Neural cell (in vitro differentiated cells): ENCODE measurements around the gene RERE. TPM values are rescaled to one million over a fixed set of nuclear protein-coding genes. Genes with fewer than 3 reads are reported as not detected.
"Not testable (repeated sequence)": the region's sequence is repeated elsewhere in the genome, so short reads cannot be mapped to it uniquely, and the experiment has no call there.

Experiments
- H2AFZ ChIP-seq: fragments of 200-600, 300-800 bp; sonication (generic), shearing (Covaris generic); 2 replicates; pipeline ENCODE4 v1.6.0; 2014; ENCODE audit warnings: low read depth, mild to moderate bottlenecking, antibody characterized with exemption, low read length, moderate library complexity
- H3F3A ChIP-seq: fragments of 200-600 bp; shearing (Covaris generic); 2 replicates; pipeline ENCODE4 v1.6.1; 2016; ENCODE audit warnings: mild to moderate bottlenecking, moderate library complexity, mixed read lengths, antibody characterized with exemption, low read length; ENCODE audit not compliant: insufficient read depth, poor library complexity, severe bottlenecking
- H3K27ac ChIP-seq: fragments of 200-600, 300-800 bp; sonication (generic), shearing (Covaris generic); 2 replicates; pipeline ENCODE4 v1.5.1; 2014; ENCODE audit warnings: mild to moderate bottlenecking, low read length, moderate library complexity
- H3K27me3 ChIP-seq: fragments of 300-800, 200-600 bp; sonication (generic), shearing (Covaris generic); 2 replicates; pipeline ENCODE4 v1.6.0; 2014; ENCODE audit warnings: mild to moderate bottlenecking, low read depth, low read length, moderate library complexity; ENCODE audit not compliant: insufficient read depth
- H3K36me3 ChIP-seq: fragments of 300-800, 200-600 bp; sonication (generic), shearing (Covaris generic); 2 replicates; pipeline ENCODE4 v1.5.1; 2014; ENCODE audit warnings: mild to moderate bottlenecking, antibody characterized with exemption, low read length, moderate library complexity; ENCODE audit not compliant: insufficient read depth
- H3K4me2 ChIP-seq: fragments of 300-800, 200-600 bp; sonication (generic), shearing (Covaris generic); 2 replicates; pipeline ENCODE4 v1.6.0; 2014; ENCODE audit warnings: mild to moderate bottlenecking, low read length
- H3K4me3 ChIP-seq: fragments of 300-800, 200-600 bp; sonication (generic), shearing (Covaris generic); 2 replicates; pipeline ENCODE4 v1.5.1; 2014; ENCODE audit warnings: mild to moderate bottlenecking, low read length, moderate library complexity
- H3K79me2 ChIP-seq: fragments of 200-600 bp; shearing (Covaris generic); replicated peaks from 2 replicates; pipeline ENCODE4 v1.6.0; 2014; ENCODE audit warnings: mild to moderate bottlenecking, low read length, moderate library complexity; ENCODE audit not compliant: insufficient read depth
- H3K9ac ChIP-seq: fragments of 300-800, 200-600 bp; sonication (generic), shearing (Covaris generic); 2 replicates; pipeline ENCODE4 v1.6.1; 2016; ENCODE audit warnings: mild to moderate bottlenecking, low read length, mixed read lengths
- H3K9me2 ChIP-seq: fragments of 200-600 bp; shearing (Covaris generic); 2 replicates; pipeline ENCODE4 v1.6.1; 2016; ENCODE audit warnings: mild to moderate bottlenecking, low read length, mixed read lengths; ENCODE audit not compliant: insufficient read depth
- H3K9me3 ChIP-seq: fragments of 200-600, 300-800 bp; sonication (generic), shearing (Covaris generic); 2 replicates; pipeline ENCODE4 v1.6.1; 2016; ENCODE audit warnings: mild to moderate bottlenecking, mixed run types, low read length, moderate library complexity, mixed read lengths
- H4K20me1 ChIP-seq: fragments of 200-600 bp; shearing (Covaris generic); 2 replicates; pipeline ENCODE4 v1.6.1; 2016; ENCODE audit warnings: mild to moderate bottlenecking, mixed run types; ENCODE audit not compliant: insufficient read depth
- EP300 ChIP-seq: fragments of 450-650 bp; conservative IDR thresholded peaks from 2 replicates; pipeline ENCODE4 v1.6.1; 2014; ENCODE audit warnings: antibody characterized with exemption, mild to moderate bottlenecking, moderate library complexity; ENCODE audit not compliant: poor library complexity, severe bottlenecking
- EZH2 ChIP-seq: fragments of 200-600, 300-800 bp; shearing (Covaris generic), sonication (generic); IDR thresholded peaks from 2 replicates; pipeline ENCODE4 v1.6.1; 2014; ENCODE audit warnings: antibody characterized with exemption, low read length, borderline replicate concordance, mild to moderate bottlenecking; ENCODE audit not compliant: insufficient read depth, poor library complexity, severe bottlenecking
- MXI1 ChIP-seq: fragments of 450-650 bp; conservative IDR thresholded peaks from 2 replicates; pipeline ENCODE4 v1.6.1; 2014; ENCODE audit warnings: antibody characterized with exemption, mild to moderate bottlenecking; ENCODE audit not compliant: poor library complexity, severe bottlenecking
- POLR2AphosphoS5 ChIP-seq: IDR thresholded peaks from 2 replicates; pipeline ENCODE4 v1.6.1; 2012
- RAD21 ChIP-seq: fragments of 450-650 bp; conservative IDR thresholded peaks from 2 replicates; pipeline ENCODE4 v1.6.1; 2014; ENCODE audit warnings: antibody characterized with exemption, mild to moderate bottlenecking, moderate library complexity
- SMC3 ChIP-seq: fragments of 450-650 bp; conservative IDR thresholded peaks from 2 replicates; pipeline ENCODE4 v1.6.1; 2014; ENCODE audit warnings: antibody characterized with exemption, mild to moderate bottlenecking, moderate library complexity; ENCODE audit not compliant: poor library complexity
- TAF1 ChIP-seq: IDR thresholded peaks from 2 replicates; pipeline ENCODE4 v1.6.1; 2012; ENCODE audit warnings: low read depth
- polyA plus RNA-seq: library from polyadenylated mRNA; depleted of rRNA; stranded (reverse); fragments of >200 nt; gene quantifications from 2 replicates; pipeline ENCODE4 v1.2.3, GENCODE V29; 2014
- TF ChIP-seq, protein P1 (sequence below): fragments of 450-650 bp; IDR thresholded peaks from 2 replicates; pipeline ENCODE4 v1.5.1; 2014; ENCODE audit warnings: antibody characterized with exemption, mild to moderate bottlenecking, moderate library complexity; ENCODE audit not compliant: poor library complexity, severe bottlenecking
- TF ChIP-seq, protein P2 (sequence below): IDR thresholded peaks from 2 replicates; pipeline ENCODE4 v1.6.1; 2012; ENCODE audit warnings: borderline replicate concordance

The RERE gene
- polyA plus RNA-seq, 1 donor from 2014 or later, result 21.0 TPM

DNA sequence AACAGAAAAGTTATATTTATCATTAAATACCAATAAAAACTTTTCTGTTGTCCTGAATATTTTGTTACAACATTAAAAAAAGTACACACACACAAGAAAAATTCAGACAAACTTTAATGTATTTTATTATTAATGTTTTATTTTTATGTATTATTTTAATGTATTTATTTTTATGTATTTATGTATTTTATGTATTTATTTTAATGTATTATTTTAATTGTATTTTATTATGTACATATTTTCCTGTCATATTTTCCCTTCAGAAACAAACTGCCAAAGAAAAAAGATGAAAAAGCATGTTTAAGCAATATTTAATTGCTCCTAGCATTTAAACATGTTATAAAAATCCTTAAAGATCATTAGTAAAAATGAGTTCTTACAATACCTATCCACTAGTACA is 222.1 kb downstream of the RERE start:
- H3K4me2 ChIP-seq, result no peak overlapping the region

DNA sequence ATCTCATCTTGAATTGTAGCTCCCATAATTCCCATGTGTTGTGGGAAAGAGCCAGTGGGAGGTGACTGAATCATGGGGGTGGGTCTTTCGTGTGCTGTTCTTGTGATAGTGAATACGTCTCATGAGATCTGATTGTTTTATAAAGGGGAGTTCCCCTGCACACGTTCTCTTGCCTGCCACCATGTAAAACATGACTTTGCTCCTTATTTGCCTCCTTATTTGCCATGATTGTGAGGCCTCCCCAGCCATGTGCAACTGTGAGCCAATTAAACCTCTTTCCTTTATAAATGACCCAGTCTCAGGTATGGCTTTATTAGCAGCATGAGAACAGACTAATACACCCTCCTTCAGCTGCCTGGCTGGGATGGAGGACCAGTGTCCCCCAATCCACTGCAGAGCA is 224.1 kb downstream of the RERE start:
- Histone ChIP-seq H3K79me2 (peaks cover 67% of the 10 kb centered on the region), H4K20me1 (peaks cover 15% of the 10 kb centered on the region)
- not testable (repeated sequence) for H3F3A ChIP-seq, H3K4me2 ChIP-seq, H3K27ac ChIP-seq, H3K9ac ChIP-seq, H3K9me2 ChIP-seq, H3K4me3 ChIP-seq, H3K9me3 ChIP-seq, H2AFZ ChIP-seq, H3K36me3 ChIP-seq, H3K27me3 ChIP-seq

More for the DNA sequence above, 222.1 kb downstream of the RERE start:
- Histone ChIP-seq H3K9me3 (no peaks in the 10 kb centered on the region), H3K9ac (no peak overlapping the region), H3K4me3 (no peak overlapping the region), H3K9me2 (no peaks in the 10 kb centered on the region), H3F3A (no peaks in the 10 kb centered on the region), H3K79me2 (peaks cover 76% of the 10 kb centered on the region), H2AFZ (no peak overlapping the region), H4K20me1 (peaks cover 12% of the 10 kb centered on the region), H3K27me3 (no peaks in the 10 kb centered on the region), H3K27ac (no peak overlapping the region), H3K36me3 (no peaks in the 10 kb centered on the region)
- TF ChIP-seq, protein P1, sequence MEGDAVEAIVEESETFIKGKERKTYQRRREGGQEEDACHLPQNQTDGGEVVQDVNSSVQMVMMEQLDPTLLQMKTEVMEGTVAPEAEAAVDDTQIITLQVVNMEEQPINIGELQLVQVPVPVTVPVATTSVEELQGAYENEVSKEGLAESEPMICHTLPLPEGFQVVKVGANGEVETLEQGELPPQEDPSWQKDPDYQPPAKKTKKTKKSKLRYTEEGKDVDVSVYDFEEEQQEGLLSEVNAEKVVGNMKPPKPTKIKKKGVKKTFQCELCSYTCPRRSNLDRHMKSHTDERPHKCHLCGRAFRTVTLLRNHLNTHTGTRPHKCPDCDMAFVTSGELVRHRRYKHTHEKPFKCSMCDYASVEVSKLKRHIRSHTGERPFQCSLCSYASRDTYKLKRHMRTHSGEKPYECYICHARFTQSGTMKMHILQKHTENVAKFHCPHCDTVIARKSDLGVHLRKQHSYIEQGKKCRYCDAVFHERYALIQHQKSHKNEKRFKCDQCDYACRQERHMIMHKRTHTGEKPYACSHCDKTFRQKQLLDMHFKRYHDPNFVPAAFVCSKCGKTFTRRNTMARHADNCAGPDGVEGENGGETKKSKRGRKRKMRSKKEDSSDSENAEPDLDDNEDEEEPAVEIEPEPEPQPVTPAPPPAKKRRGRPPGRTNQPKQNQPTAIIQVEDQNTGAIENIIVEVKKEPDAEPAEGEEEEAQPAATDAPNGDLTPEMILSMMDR, result no peak
- TF ChIP-seq SMC3, result no peak
- TF ChIP-seq, protein P2, sequence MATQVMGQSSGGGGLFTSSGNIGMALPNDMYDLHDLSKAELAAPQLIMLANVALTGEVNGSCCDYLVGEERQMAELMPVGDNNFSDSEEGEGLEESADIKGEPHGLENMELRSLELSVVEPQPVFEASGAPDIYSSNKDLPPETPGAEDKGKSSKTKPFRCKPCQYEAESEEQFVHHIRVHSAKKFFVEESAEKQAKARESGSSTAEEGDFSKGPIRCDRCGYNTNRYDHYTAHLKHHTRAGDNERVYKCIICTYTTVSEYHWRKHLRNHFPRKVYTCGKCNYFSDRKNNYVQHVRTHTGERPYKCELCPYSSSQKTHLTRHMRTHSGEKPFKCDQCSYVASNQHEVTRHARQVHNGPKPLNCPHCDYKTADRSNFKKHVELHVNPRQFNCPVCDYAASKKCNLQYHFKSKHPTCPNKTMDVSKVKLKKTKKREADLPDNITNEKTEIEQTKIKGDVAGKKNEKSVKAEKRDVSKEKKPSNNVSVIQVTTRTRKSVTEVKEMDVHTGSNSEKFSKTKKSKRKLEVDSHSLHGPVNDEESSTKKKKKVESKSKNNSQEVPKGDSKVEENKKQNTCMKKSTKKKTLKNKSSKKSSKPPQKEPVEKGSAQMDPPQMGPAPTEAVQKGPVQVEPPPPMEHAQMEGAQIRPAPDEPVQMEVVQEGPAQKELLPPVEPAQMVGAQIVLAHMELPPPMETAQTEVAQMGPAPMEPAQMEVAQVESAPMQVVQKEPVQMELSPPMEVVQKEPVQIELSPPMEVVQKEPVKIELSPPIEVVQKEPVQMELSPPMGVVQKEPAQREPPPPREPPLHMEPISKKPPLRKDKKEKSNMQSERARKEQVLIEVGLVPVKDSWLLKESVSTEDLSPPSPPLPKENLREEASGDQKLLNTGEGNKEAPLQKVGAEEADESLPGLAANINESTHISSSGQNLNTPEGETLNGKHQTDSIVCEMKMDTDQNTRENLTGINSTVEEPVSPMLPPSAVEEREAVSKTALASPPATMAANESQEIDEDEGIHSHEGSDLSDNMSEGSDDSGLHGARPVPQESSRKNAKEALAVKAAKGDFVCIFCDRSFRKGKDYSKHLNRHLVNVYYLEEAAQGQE, result no peak
- no peak for TF ChIP-seq RAD21
- no peak for TF ChIP-seq EZH2
- no peak for TF ChIP-seq EP300
- no peak for TF ChIP-seq TAF1
- no peak for TF ChIP-seq POLR2AphosphoS5
- no peak for TF ChIP-seq MXI1

DNA sequence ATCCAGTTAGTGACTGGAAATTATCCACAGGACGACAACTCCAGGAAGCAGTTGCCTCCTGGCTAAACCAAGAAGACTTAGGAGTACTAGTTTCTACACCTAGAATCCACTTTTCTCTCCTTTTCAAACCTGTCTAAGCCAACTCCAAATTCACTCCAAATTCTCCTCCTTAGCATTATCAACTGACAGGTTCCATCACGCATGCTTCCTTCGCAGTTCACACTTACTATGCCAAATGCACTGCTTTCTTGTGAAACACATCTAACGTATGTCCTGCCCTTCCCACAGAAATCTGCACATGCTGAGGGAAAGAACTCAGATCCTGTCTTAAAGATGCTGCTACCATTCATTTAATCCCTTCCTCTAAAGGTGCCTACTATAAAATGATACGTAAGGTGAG is 225.9 kb downstream of the RERE start:
- no peaks in the 10 kb centered on the region for H3K27me3 ChIP-seq
- TF ChIP-seq EZH2, result no peak
- TF ChIP-seq MXI1, result no peak
- no peak for TF ChIP-seq SMC3
- TF ChIP-seq EP300, result no peak
- TF ChIP-seq, protein P2, result no peak
- TF ChIP-seq RAD21, result no peak
- TF ChIP-seq POLR2AphosphoS5, result no peak
- no peak for TF ChIP-seq TAF1
- TF ChIP-seq, protein P1, result no peak
- no peaks in the 10 kb centered on the region for H3K36me3 ChIP-seq
- no peaks in the 10 kb centered on the region for H3K9me3 ChIP-seq
- H3K79me2 ChIP-seq, result peaks cover 61% of the 10 kb centered on the region
- H3K9ac ChIP-seq, result no peak overlapping the region
- H3K27ac ChIP-seq, result no peak overlapping the region
- peaks cover 14% of the 10 kb centered on the region for H4K20me1 ChIP-seq
- H3F3A ChIP-seq, result no peaks in the 10 kb centered on the region
- H3K4me3 ChIP-seq, result no peak overlapping the region
- no peak overlapping the region for H3K4me2 ChIP-seq
- H2AFZ ChIP-seq, result no peak overlapping the region
- no peaks in the 10 kb centered on the region for H3K9me2 ChIP-seq
